ENCODE results near the gene ABTB2.

DNA sequence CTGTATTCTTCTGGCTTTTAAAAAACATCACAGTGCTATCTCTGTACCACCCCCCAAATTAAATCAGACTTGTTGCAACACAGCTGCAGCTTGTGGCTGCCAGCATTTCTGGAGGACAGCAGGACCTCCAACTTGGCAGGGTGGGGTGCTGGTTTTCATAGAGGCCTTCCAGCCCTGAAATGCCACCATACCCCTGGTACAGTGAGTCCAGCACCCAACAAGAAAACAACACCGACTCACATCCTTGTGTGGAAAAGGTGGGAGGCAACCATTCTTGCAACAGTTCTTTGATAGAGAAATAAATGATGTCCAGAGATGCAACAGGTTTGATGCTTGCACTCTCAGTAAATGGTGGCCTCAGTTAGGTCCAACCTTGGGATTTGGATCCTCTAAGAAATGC lies 96.0 kb downstream of the ABTB2 start:
- TF ChIP-seq POLR2A (IDR thresholded peaks at IDR 0.05) (no peak), POLR2AphosphoS5 (IDR thresholded peaks at IDR 0.05) (no peak)
- TF ChIP-seq, protein P1, sequence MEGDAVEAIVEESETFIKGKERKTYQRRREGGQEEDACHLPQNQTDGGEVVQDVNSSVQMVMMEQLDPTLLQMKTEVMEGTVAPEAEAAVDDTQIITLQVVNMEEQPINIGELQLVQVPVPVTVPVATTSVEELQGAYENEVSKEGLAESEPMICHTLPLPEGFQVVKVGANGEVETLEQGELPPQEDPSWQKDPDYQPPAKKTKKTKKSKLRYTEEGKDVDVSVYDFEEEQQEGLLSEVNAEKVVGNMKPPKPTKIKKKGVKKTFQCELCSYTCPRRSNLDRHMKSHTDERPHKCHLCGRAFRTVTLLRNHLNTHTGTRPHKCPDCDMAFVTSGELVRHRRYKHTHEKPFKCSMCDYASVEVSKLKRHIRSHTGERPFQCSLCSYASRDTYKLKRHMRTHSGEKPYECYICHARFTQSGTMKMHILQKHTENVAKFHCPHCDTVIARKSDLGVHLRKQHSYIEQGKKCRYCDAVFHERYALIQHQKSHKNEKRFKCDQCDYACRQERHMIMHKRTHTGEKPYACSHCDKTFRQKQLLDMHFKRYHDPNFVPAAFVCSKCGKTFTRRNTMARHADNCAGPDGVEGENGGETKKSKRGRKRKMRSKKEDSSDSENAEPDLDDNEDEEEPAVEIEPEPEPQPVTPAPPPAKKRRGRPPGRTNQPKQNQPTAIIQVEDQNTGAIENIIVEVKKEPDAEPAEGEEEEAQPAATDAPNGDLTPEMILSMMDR (IDR thresholded peaks at IDR 0.05): no peak
